Measurements from ENCODE around the gene GLB1L2.

Gene GLB1L2

GRCh38 chr11:134349109-134349801 lies 17.5 kb downstream of the GLB1L2 start:
- DNase-seq: peak; percentile 5

GRCh38 chr11:134349802-134350355 lies 18.1 kb downstream of the GLB1L2 start:
- DNase-seq: peak; percentile 31

GRCh38 chr11:134350381-134350780 lies 18.6 kb downstream of the GLB1L2 start:
- no peak for DNase-seq

GRCh38 chr11:134352111-134352510 lies 20.3 kb downstream of the GLB1L2 start:
- no peak for DNase-seq

GRCh38 chr11:134355136-134355535 lies 23.3 kb downstream of the GLB1L2 start:
- no peak for DNase-seq

GRCh38 chr11:134355656-134356055 lies 23.9 kb downstream of the GLB1L2 start:
- no peak for DNase-seq

GRCh38 chr11:134356656-134357544 lies 25.1 kb downstream of the GLB1L2 start:
- DNase-seq: no peak

GRCh38 chr11:134357545-134357839 lies 25.7 kb downstream of the GLB1L2 start:
- DNase-seq: no peak

- no peak for DNase-seq
Measured at GRCh38 chr11:134358165-134358855, 26.5 kb downstream of the GLB1L2 start.

GRCh38 chr11:134358856-134359490 lies 27.2 kb downstream of the GLB1L2 start:
- no peak for DNase-seq

- no peak for DNase-seq
Measured at GRCh38 chr11:134359646-134360045, 27.9 kb downstream of the GLB1L2 start.

- peak; percentile 95 for DNase-seq
Measured at GRCh38 chr11:134360050-134360835, 28.5 kb downstream of the GLB1L2 start.

- no peak for DNase-seq
Measured at GRCh38 chr11:134361661-134362060, 29.9 kb downstream of the GLB1L2 start.

GRCh38 chr11:134362192-134362901 lies 30.6 kb downstream of the GLB1L2 start:
- DNase-seq: no peak

- no peak for DNase-seq
Measured at GRCh38 chr11:134363161-134363560, 31.4 kb downstream of the GLB1L2 start.

- DNase-seq: no peak
Measured at GRCh38 chr11:134363592-134363991, 31.8 kb downstream of the GLB1L2 start.

GRCh38 chr11:134364261-134364660 lies 32.5 kb downstream of the GLB1L2 start:
- DNase-seq: no peak

- no peak for DNase-seq
Measured at GRCh38 chr11:134365011-134365925, 33.5 kb downstream of the GLB1L2 start.

GRCh38 chr11:134366254-134366653 lies 34.5 kb downstream of the GLB1L2 start:
- no peak for DNase-seq

GRCh38 chr11:134367781-134368180 lies 36.0 kb downstream of the GLB1L2 start:
- DNase-seq: no peak

All from islet precursor cell (in vitro differentiated cells).